Suppressor macrophage treated with lipopolysaccharide for 4 hours (primary cell): ENCODE measurements around the gene BPIFB6.

Experiments used
- DNase-seq: peaks from one replicate; pipeline ENCODE4 v3.0.0-alpha.2; 2020

Gene BPIFB6

DNA sequence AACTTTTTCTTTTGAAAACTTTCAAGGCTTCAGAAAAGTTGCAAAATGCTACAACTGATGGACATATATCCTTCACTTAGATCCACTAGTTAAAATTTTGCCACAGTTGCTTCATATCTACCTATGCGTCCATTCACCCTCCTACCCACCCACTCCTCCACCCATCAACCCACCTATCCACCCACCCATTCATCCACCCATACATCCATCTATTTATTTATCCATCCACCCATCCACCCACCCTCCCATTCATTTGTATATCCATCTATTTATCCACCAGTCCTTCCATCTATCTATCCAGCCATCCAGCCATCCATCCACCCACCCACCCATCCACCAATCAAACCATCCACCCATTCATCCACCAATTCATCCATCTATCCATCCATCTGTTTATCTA, 61.6 kb downstream of the BPIFB6 start:
- DNase-seq, result no peak

GRCh38 chr20:33093582-33093981, 62.1 kb downstream of the BPIFB6 start:
- DNase-seq, result no peak
